Lower leg skin (tissue), 3 donors: Measurements from ENCODE around the gene CACNA1D.

Source experiments
- POLR2A ChIP-seq, 2 donors: fragments of 450-650 bp; IDR thresholded peaks; one replicate each; pipeline ENCODE4 v1.6.1; 2016 to 2017; ENCODE audit warnings: antibody characterized with exemption in 2 of 2, mild to moderate bottlenecking in 1 of 2, moderate library complexity in 1 of 2
- TF ChIP-seq, protein P1 (sequence below), 3 donors: fragments of 450-650 bp; IDR thresholded peaks; one replicate each; pipeline ENCODE4 v1.5.1; 2016; ENCODE audit warnings: antibody characterized with exemption in 3 of 3, mild to moderate bottlenecking in 3 of 3, moderate library complexity in 2 of 3

- TF ChIP-seq, protein P1, sequence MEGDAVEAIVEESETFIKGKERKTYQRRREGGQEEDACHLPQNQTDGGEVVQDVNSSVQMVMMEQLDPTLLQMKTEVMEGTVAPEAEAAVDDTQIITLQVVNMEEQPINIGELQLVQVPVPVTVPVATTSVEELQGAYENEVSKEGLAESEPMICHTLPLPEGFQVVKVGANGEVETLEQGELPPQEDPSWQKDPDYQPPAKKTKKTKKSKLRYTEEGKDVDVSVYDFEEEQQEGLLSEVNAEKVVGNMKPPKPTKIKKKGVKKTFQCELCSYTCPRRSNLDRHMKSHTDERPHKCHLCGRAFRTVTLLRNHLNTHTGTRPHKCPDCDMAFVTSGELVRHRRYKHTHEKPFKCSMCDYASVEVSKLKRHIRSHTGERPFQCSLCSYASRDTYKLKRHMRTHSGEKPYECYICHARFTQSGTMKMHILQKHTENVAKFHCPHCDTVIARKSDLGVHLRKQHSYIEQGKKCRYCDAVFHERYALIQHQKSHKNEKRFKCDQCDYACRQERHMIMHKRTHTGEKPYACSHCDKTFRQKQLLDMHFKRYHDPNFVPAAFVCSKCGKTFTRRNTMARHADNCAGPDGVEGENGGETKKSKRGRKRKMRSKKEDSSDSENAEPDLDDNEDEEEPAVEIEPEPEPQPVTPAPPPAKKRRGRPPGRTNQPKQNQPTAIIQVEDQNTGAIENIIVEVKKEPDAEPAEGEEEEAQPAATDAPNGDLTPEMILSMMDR (IDR thresholded peaks at IDR 0.05) = no peak
- TF ChIP-seq POLR2A (IDR thresholded peaks at IDR 0.05) = no peak
Measured at GRCh38 chr3:53489386-53489785, 5.0 kb upstream of the CACNA1D start.
